GM12865 (cell line): ENCODE results near the gene KIN.
"Not testable (repeated sequence)": the region's sequence is repeated elsewhere in the genome, so short reads cannot be mapped to it uniquely, and the experiment has no call there.

Source experiments
- DNase-seq: peaks from one replicate; pipeline ENCODE4 v3.0.0; 2010; ENCODE audit warnings: low read depth
- H3K4me3 ChIP-seq: 2 replicates; pipeline ENCODE4 v1.5.1; 2011; ENCODE audit warnings: mild to moderate bottlenecking, low read depth, low read length, control low read depth
- CTCF ChIP-seq: IDR thresholded peaks from 2 replicates; pipeline ENCODE4 v1.5.1; 2011; ENCODE audit warnings: low read length, control low read depth, low read depth, inconsistent platforms; ENCODE audit not compliant: insufficient read depth; ENCODE audit errors: missing control alignments

The KIN gene

GRCh38 chr10:7738536-7739407, 49.0 kb downstream of the KIN start:
- no peak overlapping the region for H3K4me3 ChIP-seq
- no peak for TF ChIP-seq CTCF

GRCh38 chr10:7734821-7735220, 53.0 kb downstream of the KIN start:
- DNase-seq: no peak
- H3K4me3 ChIP-seq: no peak overlapping the region
- no peak for TF ChIP-seq CTCF

More at GRCh38 chr10:7738536-7739407, 49.0 kb downstream of the KIN start:
- no peak for DNase-seq

GRCh38 chr10:7722927-7723529, 64.8 kb downstream of the KIN start:
- TF ChIP-seq CTCF: no peak
- no peak for DNase-seq
- H3K4me3 ChIP-seq: no peak overlapping the region

GRCh38 chr10:7720478-7720877, 67.3 kb downstream of the KIN start:
- DNase-seq: no peak
- H3K4me3 ChIP-seq: no peak overlapping the region
- no peak for TF ChIP-seq CTCF

- H3K4me3 ChIP-seq: no peak overlapping the region
- no peak for TF ChIP-seq CTCF
- DNase-seq: no peak
Observed at GRCh38 chr10:7718685-7719084, 69.1 kb downstream of the KIN start.

GRCh38 chr10:7717767-7718166, 70.0 kb downstream of the KIN start:
- H3K4me3 ChIP-seq: no peak overlapping the region
- DNase-seq: no peak
- TF ChIP-seq CTCF: no peak

- no peak for DNase-seq
- TF ChIP-seq CTCF: no peak
- no peak overlapping the region for H3K4me3 ChIP-seq
Observed at GRCh38 chr10:7715515-7715914, 72.3 kb downstream of the KIN start.

- H3K4me3 ChIP-seq, DNase-seq: not testable (repeated sequence)
Observed at GRCh38 chr10:7711075-7711474, 76.7 kb downstream of the KIN start.
